Prostate gland (tissue), 2 donors: Measurements from ENCODE around the gene LUC7L2.

Source experiments
- CTCF ChIP-seq, 4 experiments: fragments of 200-600 bp in 2 of 4; fragments of 450-650 bp in 2 of 4; sonication (generic) in 2 of 4; IDR thresholded peaks; 1 replicate in 3 of 4; 2 replicates in 1 of 4; pipeline ENCODE4 v1.5.1; 2016 to 2019; ENCODE audit warnings: antibody characterized with exemption in 4 of 4, mild to moderate bottlenecking in 2 of 4, moderate library complexity in 2 of 4
- POLR2A ChIP-seq: fragments of 450-650 bp; IDR thresholded peaks from one replicate; pipeline ENCODE4 v1.6.1; 2016; ENCODE audit warnings: antibody characterized with exemption, mild to moderate bottlenecking

GRCh38 chr7:139321071-139321745 lies 38.5 kb upstream of the LUC7L2 start:
- TF ChIP-seq POLR2A (no peak), CTCF (IDR thresholded peaks at IDR 0.05) (peak in 3 of 4 experiments; percentile 23 to 63 (median 38))
